ENCODE data around the gene LIMD2. TPM values are rescaled to one million over a fixed set of nuclear protein-coding genes. Genes with fewer than 3 reads are reported as not detected.

The LIMD2 gene
- total RNA-seq, 2 experiments from 2014 or later = 121 TPM

GRCh38 chr17:63689479-63689878, 10.4 kb downstream of the LIMD2 start:
- no peak for DNase-seq
- H3K27me3 Mint-ChIP-seq (ENCODE audit: low read depth) = no peaks in the 10 kb centered on the region
- no peaks in the 10 kb centered on the region for H3K9me3 Mint-ChIP-seq
- CTCF ChIA-PET = no interaction called here
- H3K36me3 Mint-ChIP-seq (ENCODE audit: low read depth) = no peaks in the 10 kb centered on the region
- intact Hi-C loops (cut with micrococcal nuclease) = no loop called here
- no peak overlapping the region for H3K4me3 Mint-ChIP-seq
- H3K4me1 Mint-ChIP-seq (ENCODE audit: low read depth) = peaks cover 23% of the 10 kb centered on the region
- H3K27ac Mint-ChIP-seq = no peak overlapping the region

- CTCF ChIA-PET = interaction anchor here (0.6 to 0.9 kb wide), 3 partner anchors 8 to 15 kb away, joined by 3 read pairs; no protein-coding TSS in a partner anchor
- intact Hi-C loops (cut with micrococcal nuclease) = no loop called here
- no peak for DNase-seq
- Mint-ChIP-seq H3K4me1 (ENCODE audit: low read depth) (peaks cover 16% of the 10 kb centered on the region), H3K36me3 (ENCODE audit: low read depth) (peaks cover 3% of the 10 kb centered on the region), H3K27ac (no peak overlapping the region), H3K4me3 (no peak overlapping the region), H3K27me3 (ENCODE audit: low read depth) (no peaks in the 10 kb centered on the region), H3K9me3 (no peaks in the 10 kb centered on the region)
Measured at GRCh38 chr17:63688396-63689020, 11.4 kb downstream of the LIMD2 start.

- intact Hi-C loops (cut with micrococcal nuclease) = no loop called here
- CTCF ChIA-PET = interaction anchor here (0.6 to 1.4 kb wide), 2 partner anchors 12 to 1220 kb away, joined by 3 read pairs; no protein-coding TSS in a partner anchor
- DNase-seq = no peak
- Mint-ChIP-seq H3K27ac (peak overlapping the region; percentile 81), H3K4me1 (ENCODE audit: low read depth) (peaks cover 11% of the 10 kb centered on the region), H3K9me3 (no peaks in the 10 kb centered on the region), H3K36me3 (ENCODE audit: low read depth) (peaks cover 3% of the 10 kb centered on the region), H3K4me3 (no peak overlapping the region), H3K27me3 (ENCODE audit: low read depth) (no peaks in the 10 kb centered on the region)
Measured at GRCh38 chr17:63686138-63686685, 13.7 kb downstream of the LIMD2 start.

- Mint-ChIP-seq H3K27me3 (ENCODE audit: low read depth) (no peaks in the 10 kb centered on the region), H3K27ac (no peak overlapping the region), H3K4me3 (no peak overlapping the region), H3K4me1 (ENCODE audit: low read depth) (peaks cover 16% of the 10 kb centered on the region), H3K9me3 (no peaks in the 10 kb centered on the region), H3K36me3 (ENCODE audit: low read depth) (peaks cover 3% of the 10 kb centered on the region)
- no peak for DNase-seq
- intact Hi-C loops (cut with micrococcal nuclease) = no loop called here
- CTCF ChIA-PET = interaction anchor here (0.6 to 1.4 kb wide), 3 partner anchors 13 to 1219 kb away, joined by 3 read pairs; no protein-coding TSS in a partner anchor
Measured at GRCh38 chr17:63685578-63685977, 14.3 kb downstream of the LIMD2 start.

GRCh38 chr17:63685041-63685440, 14.9 kb downstream of the LIMD2 start:
- Mint-ChIP-seq H3K27me3 (ENCODE audit: low read depth) (no peaks in the 10 kb centered on the region), H3K27ac (no peak overlapping the region), H3K36me3 (ENCODE audit: low read depth) (peaks cover 3% of the 10 kb centered on the region), H3K4me1 (ENCODE audit: low read depth) (peaks cover 19% of the 10 kb centered on the region), H3K4me3 (no peak overlapping the region), H3K9me3 (no peaks in the 10 kb centered on the region)
- DNase-seq = no peak
- intact Hi-C loops (cut with micrococcal nuclease) = no loop called here
- CTCF ChIA-PET = interaction anchor here (0.7 to 1.4 kb wide), 3 partner anchors 9 to 26 kb away, joined by 3 read pairs; no protein-coding TSS in a partner anchor

GRCh38 chr17:63682981-63683380, 16.9 kb downstream of the LIMD2 start:
- H3K9me3 Mint-ChIP-seq = no peaks in the 10 kb centered on the region
- CTCF ChIA-PET = no interaction called here
- H3K27me3 Mint-ChIP-seq (ENCODE audit: low read depth) = no peaks in the 10 kb centered on the region
- peaks cover 19% of the 10 kb centered on the region for H3K4me1 Mint-ChIP-seq (ENCODE audit: low read depth)
- H3K4me3 Mint-ChIP-seq = no peak overlapping the region
- no peak overlapping the region for H3K27ac Mint-ChIP-seq
- DNase-seq = no peak
- intact Hi-C loops (cut with micrococcal nuclease) = no loop called here
- H3K36me3 Mint-ChIP-seq (ENCODE audit: low read depth) = peaks cover 3% of the 10 kb centered on the region

GRCh38 chr17:63682441-63682840, 17.5 kb downstream of the LIMD2 start:
- H3K9me3 Mint-ChIP-seq = no peaks in the 10 kb centered on the region
- no peaks in the 10 kb centered on the region for H3K27me3 Mint-ChIP-seq (ENCODE audit: low read depth)
- H3K4me3 Mint-ChIP-seq = no peak overlapping the region
- H3K36me3 Mint-ChIP-seq (ENCODE audit: low read depth) = peaks cover 3% of the 10 kb centered on the region
- H3K27ac Mint-ChIP-seq = no peak overlapping the region
- H3K4me1 Mint-ChIP-seq (ENCODE audit: low read depth) = peaks cover 19% of the 10 kb centered on the region
- intact Hi-C loops (cut with micrococcal nuclease) = no loop called here
- CTCF ChIA-PET = interaction anchor here (1.0 kb wide), 1 partner anchor 71 kb away, joined by 3 read pairs; no protein-coding TSS in a partner anchor
- no peak for DNase-seq

GRCh38 chr17:63681530-63681929, 18.4 kb downstream of the LIMD2 start:
- Mint-ChIP-seq H3K4me1 (ENCODE audit: low read depth) (peaks cover 17% of the 10 kb centered on the region), H3K27me3 (ENCODE audit: low read depth) (no peaks in the 10 kb centered on the region), H3K9me3 (no peaks in the 10 kb centered on the region), H3K27ac (no peak overlapping the region), H3K4me3 (no peak overlapping the region), H3K36me3 (ENCODE audit: low read depth) (peaks cover 3% of the 10 kb centered on the region)
- CTCF ChIA-PET = interaction anchor here (1.0 to 1.1 kb wide), 2 partner anchors 15 to 70 kb away, joined by 3 read pairs; no protein-coding TSS in a partner anchor
- intact Hi-C loops (cut with micrococcal nuclease) = no loop called here
- DNase-seq = no peak

GRCh38 chr17:63680700-63681099, 19.2 kb downstream of the LIMD2 start:
- no peak for DNase-seq
- Mint-ChIP-seq H3K4me3 (no peak overlapping the region), H3K27me3 (ENCODE audit: low read depth) (no peaks in the 10 kb centered on the region), H3K36me3 (ENCODE audit: low read depth) (peaks cover 3% of the 10 kb centered on the region), H3K27ac (no peak overlapping the region), H3K4me1 (ENCODE audit: low read depth) (peaks cover 8% of the 10 kb centered on the region), H3K9me3 (no peaks in the 10 kb centered on the region)
- intact Hi-C loops (cut with micrococcal nuclease) = no loop called here
- CTCF ChIA-PET = interaction anchor here (1.1 kb wide), 1 partner anchor 15 kb away, joined by 3 read pairs; no protein-coding TSS in a partner anchor

GRCh38 chr17:63679214-63679613, 20.7 kb downstream of the LIMD2 start:
- H3K9me3 Mint-ChIP-seq = no peaks in the 10 kb centered on the region
- H3K27me3 Mint-ChIP-seq (ENCODE audit: low read depth) = no peaks in the 10 kb centered on the region
- H3K4me1 Mint-ChIP-seq (ENCODE audit: low read depth) = peaks cover 8% of the 10 kb centered on the region
- CTCF ChIA-PET = interaction anchor here (0.6 to 1.2 kb wide), 2 partner anchors 16 to 172 kb away, joined by 3 to 4 read pairs; no protein-coding TSS in a partner anchor
- DNase-seq = no peak
- no peak overlapping the region for H3K27ac Mint-ChIP-seq
- H3K4me3 Mint-ChIP-seq = no peak overlapping the region
- intact Hi-C loops (cut with micrococcal nuclease) = no loop called here
- H3K36me3 Mint-ChIP-seq (ENCODE audit: low read depth) = peaks cover 2% of the 10 kb centered on the region

- Mint-ChIP-seq H3K4me1 (ENCODE audit: low read depth) (peaks cover 11% of the 10 kb centered on the region), H3K9me3 (no peaks in the 10 kb centered on the region), H3K36me3 (ENCODE audit: low read depth) (no peaks in the 10 kb centered on the region), H3K27me3 (ENCODE audit: low read depth) (no peaks in the 10 kb centered on the region), H3K27ac (no peak overlapping the region), H3K4me3 (no peak overlapping the region)
- no peak for DNase-seq
- intact Hi-C loops (cut with micrococcal nuclease) = no loop called here
- CTCF ChIA-PET = interaction anchor here (1.4 to 2.4 kb wide), 4 partner anchors 11 to 251 kb away, joined by 3 to 11 read pairs (median 7); no protein-coding TSS in a partner anchor
Measured at GRCh38 chr17:63676584-63676983, 23.3 kb downstream of the LIMD2 start.

- peaks cover under 1% of the 10 kb centered on the region for H3K36me3 Mint-ChIP-seq (ENCODE audit: low read depth)
- H3K27me3 Mint-ChIP-seq (ENCODE audit: low read depth) = no peaks in the 10 kb centered on the region
- H3K27ac Mint-ChIP-seq = no peak overlapping the region
- intact Hi-C loops (cut with micrococcal nuclease) = no loop called here
- peaks cover 8% of the 10 kb centered on the region for H3K4me1 Mint-ChIP-seq (ENCODE audit: low read depth)
- CTCF ChIA-PET = interaction anchor here (1.4 to 2.4 kb wide), 4 partner anchors 10 to 250 kb away, joined by 3 to 11 read pairs (median 7); no protein-coding TSS in a partner anchor
- H3K4me3 Mint-ChIP-seq = no peak overlapping the region
- no peaks in the 10 kb centered on the region for H3K9me3 Mint-ChIP-seq
- DNase-seq = no peak
Measured at GRCh38 chr17:63675607-63676546, 24.0 kb downstream of the LIMD2 start.
